ENCODE data around the gene NR2F1.

DNA sequence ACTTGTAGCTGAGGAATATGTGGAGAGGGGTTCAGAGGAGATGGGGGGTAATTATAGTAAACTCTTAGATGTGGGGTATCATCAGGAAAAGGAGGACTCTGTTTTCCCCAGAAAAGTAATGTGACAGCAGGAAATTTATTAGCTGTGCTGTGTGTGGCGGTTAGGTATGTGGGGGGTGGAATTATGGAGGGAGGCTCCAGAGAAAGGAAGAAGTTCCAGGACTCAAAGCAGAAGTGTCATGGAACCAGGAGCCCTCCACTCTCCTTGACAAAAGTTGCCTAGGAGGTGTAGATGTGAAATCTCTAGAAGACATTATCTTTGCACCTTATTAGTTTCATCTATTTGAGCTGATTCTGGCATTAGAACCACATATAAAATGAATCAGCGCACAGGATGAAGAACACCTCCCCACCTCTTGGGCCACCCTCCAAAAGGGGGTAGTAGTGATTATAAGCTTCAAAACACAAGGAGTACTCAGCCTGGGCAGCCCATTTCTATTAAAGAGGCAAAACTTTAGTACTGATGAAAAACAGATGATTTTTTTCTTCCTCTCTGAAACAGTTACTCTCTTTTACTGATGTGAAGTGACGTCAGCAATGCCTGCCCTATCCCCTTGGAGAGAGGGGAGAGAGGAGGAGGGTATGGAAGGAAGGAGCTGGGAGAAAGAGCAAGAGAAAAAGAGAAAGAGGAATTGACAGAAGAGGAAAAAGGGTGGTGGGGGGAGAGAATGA, 18.2 kb downstream of the NR2F1 start:
- TF ChIP-seq, protein P1, sequence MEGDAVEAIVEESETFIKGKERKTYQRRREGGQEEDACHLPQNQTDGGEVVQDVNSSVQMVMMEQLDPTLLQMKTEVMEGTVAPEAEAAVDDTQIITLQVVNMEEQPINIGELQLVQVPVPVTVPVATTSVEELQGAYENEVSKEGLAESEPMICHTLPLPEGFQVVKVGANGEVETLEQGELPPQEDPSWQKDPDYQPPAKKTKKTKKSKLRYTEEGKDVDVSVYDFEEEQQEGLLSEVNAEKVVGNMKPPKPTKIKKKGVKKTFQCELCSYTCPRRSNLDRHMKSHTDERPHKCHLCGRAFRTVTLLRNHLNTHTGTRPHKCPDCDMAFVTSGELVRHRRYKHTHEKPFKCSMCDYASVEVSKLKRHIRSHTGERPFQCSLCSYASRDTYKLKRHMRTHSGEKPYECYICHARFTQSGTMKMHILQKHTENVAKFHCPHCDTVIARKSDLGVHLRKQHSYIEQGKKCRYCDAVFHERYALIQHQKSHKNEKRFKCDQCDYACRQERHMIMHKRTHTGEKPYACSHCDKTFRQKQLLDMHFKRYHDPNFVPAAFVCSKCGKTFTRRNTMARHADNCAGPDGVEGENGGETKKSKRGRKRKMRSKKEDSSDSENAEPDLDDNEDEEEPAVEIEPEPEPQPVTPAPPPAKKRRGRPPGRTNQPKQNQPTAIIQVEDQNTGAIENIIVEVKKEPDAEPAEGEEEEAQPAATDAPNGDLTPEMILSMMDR (IDR thresholded peaks at IDR 0.05): no peak
- TF ChIP-seq POLR2AphosphoS5 (IDR thresholded peaks at IDR 0.05) (no peak), POLR2A (IDR thresholded peaks at IDR 0.05) (no peak)
